ENCODE measurements around the gene SLIT3.

DNA sequence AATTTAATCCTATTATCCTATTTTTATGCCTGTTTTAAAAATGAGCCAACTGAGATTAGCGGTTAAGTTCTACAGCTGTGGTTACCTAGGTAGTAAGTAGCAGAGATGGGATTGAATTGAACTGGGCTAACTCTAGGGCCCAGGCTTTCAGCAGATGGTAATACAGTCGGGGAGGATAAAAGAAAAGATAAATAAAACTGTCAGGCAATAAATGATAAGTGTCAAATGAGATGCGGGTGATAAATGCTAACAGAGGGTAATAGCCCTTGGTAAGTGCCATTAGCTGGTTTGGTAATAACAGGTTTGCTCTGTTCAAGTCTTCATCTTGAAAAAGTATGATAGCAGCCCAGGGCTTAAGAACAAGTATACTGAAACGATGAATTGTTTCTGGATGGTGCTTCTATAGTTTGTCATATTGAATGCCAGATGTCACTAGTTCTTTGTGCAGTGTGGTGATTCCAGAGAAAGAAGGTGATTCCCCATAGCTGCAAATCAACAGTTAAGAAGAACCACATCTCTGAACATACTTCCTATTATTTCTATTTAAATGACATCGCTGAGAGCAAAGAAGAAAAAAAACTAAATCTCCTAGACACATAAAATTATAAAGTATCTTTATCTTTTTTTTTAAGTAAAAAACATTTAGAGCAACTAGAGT lies 360.9 kb downstream of the SLIT3 start:
- TF ChIP-seq FOXK2 (IDR thresholded peaks at IDR 0.05) (no peak), BHLHE40 (IDR thresholded peaks at IDR 0.05; ENCODE audit: borderline replicate concordance) (no peak), L3MBTL2 (conservative IDR thresholded peaks at IDR 0.05) (no peak), TARDBP (IDR thresholded peaks at IDR 0.05) (no peak), CTBP1 (IDR thresholded peaks at IDR 0.05; ENCODE audit: borderline replicate concordance) (no peak), FOXM1 (IDR thresholded peaks at IDR 0.05; ENCODE audit: borderline replicate concordance) (no peak), SUZ12 (IDR thresholded peaks at IDR 0.05) (no peak), ZNF384 (IDR thresholded peaks at IDR 0.05) (no peak), NFRKB (IDR thresholded peaks at IDR 0.05) (no peak), ARNT (IDR thresholded peaks at IDR 0.05) (no peak), SP1 (IDR thresholded peaks at IDR 0.05) (no peak), HDGF (IDR thresholded peaks at IDR 0.05; ENCODE audit: borderline replicate concordance) (no peak)
- TF ChIP-seq, protein P1, sequence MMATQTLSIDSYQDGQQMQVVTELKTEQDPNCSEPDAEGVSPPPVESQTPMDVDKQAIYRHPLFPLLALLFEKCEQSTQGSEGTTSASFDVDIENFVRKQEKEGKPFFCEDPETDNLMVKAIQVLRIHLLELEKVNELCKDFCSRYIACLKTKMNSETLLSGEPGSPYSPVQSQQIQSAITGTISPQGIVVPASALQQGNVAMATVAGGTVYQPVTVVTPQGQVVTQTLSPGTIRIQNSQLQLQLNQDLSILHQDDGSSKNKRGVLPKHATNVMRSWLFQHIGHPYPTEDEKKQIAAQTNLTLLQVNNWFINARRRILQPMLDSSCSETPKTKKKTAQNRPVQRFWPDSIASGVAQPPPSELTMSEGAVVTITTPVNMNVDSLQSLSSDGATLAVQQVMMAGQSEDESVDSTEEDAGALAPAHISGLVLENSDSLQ (IDR thresholded peaks at IDR 0.05) = peak; percentile 78
